OCI-LY7 (cell line): Measurements from ENCODE around the gene PAQR3. TPM values are rescaled to one million over a fixed set of nuclear protein-coding genes. Genes with fewer than 3 reads are reported as not detected.

Source experiments
- BruUV-seq: library from RNA; stranded (reverse); fragments of 400-500 nt; replicated peaks from 2 replicates; lab custom pipeline; 2021; lab: Mats Ljungman, UMichigan
- CTCF ChIA-PET: fragments of 300-600 bp; sonication (Branson Sonifier 250); formaldehyde crosslinking; loops from one replicate; lab custom pipeline; 2022; ENCODE audit warnings: antibody characterized with exemption; ENCODE audit not compliant: unreplicated experiment; lab: Charles Lee
- POLR2A ChIA-PET: fragments of 300-600 bp; sonication (Branson Sonifier 250); formaldehyde crosslinking; loops from one replicate; lab custom pipeline; 2022; ENCODE audit warnings: antibody characterized with exemption; lab: Charles Lee
- DNase-seq: peaks from one replicate; pipeline ENCODE4 v3.0.0-alpha.2; 2015; ENCODE audit warnings: low spot score
- H2AFZ ChIP-seq: fragments of 200-600 bp; sonication (generic), shearing (Covaris generic); 2 replicates; pipeline ENCODE4 v1.6.1; 2014; ENCODE audit warnings: mild to moderate bottlenecking, antibody characterized with exemption, low read length, moderate library complexity
- H3K27ac ChIP-seq: fragments of 200-600 bp; sonication (generic); 2 replicates; pipeline ENCODE4 v1.5.1; 2014; ENCODE audit warnings: mixed run types, low read depth, mild to moderate bottlenecking, moderate library complexity, low read length, inconsistent platforms; ENCODE audit not compliant: poor library complexity, severe bottlenecking
- H3K36me3 ChIP-seq: fragments of 200-600 bp; sonication (generic); 2 replicates; pipeline ENCODE4 v1.6.1; 2014; ENCODE audit warnings: mild to moderate bottlenecking, antibody characterized with exemption, low read length, moderate library complexity, mixed read lengths; ENCODE audit not compliant: insufficient read depth
- H3K4me1 ChIP-seq: fragments of 200-600 bp; sonication (generic); 2 replicates; pipeline ENCODE4 v1.5.1; 2014; ENCODE audit warnings: mild to moderate bottlenecking, low read length; ENCODE audit not compliant: insufficient read depth, poor library complexity, severe bottlenecking
- H3K4me2 ChIP-seq: fragments of 200-600 bp; sonication (generic); 2 replicates; pipeline ENCODE4 v1.6.1; 2014; ENCODE audit warnings: mild to moderate bottlenecking, low read length
- H3K4me3 ChIP-seq: fragments of 200-600 bp; sonication (generic); 2 replicates; pipeline ENCODE4 v1.5.1; 2014; ENCODE audit warnings: mild to moderate bottlenecking, low read depth, low read length; ENCODE audit not compliant: poor library complexity, severe bottlenecking
- H3K79me2 ChIP-seq: fragments of 200-600 bp; sonication (generic); 2 replicates; pipeline ENCODE4 v1.6.1; 2016; ENCODE audit warnings: low read depth, mild to moderate bottlenecking, low read length, moderate library complexity, mixed read lengths; ENCODE audit not compliant: insufficient read depth
- H3K9me2 ChIP-seq: fragments of 200-600 bp; sonication (generic); 2 replicates; pipeline ENCODE4 v1.6.1; 2016; ENCODE audit warnings: mild to moderate bottlenecking, low read length, mixed read lengths; ENCODE audit not compliant: insufficient read depth
- H3K9me3 ChIP-seq: fragments of 200-600 bp; sonication (generic); 2 replicates; pipeline ENCODE4 v1.6.1; 2014; ENCODE audit warnings: mild to moderate bottlenecking, mixed run types, low read length, mixed read lengths
- H4K20me1 ChIP-seq: fragments of 200-600 bp; sonication (generic); 2 replicates; pipeline ENCODE4 v1.6.1; 2014; ENCODE audit warnings: mild to moderate bottlenecking, antibody characterized with exemption, low read length, moderate library complexity, mixed read lengths; ENCODE audit not compliant: insufficient read depth
- CTCF ChIP-seq: fragments of 200-600 bp; sonication (generic); conservative IDR thresholded peaks from 2 replicates; pipeline ENCODE4 v1.5.1; 2014; ENCODE audit warnings: mild to moderate bottlenecking, antibody characterized with exemption, low read length, moderate library complexity, mixed read lengths
- EZH2phosphoT487 ChIP-seq: fragments of 200-600 bp; sonication (generic); IDR thresholded peaks from 2 replicates; pipeline ENCODE4 v1.6.1; 2018; ENCODE audit warnings: low read depth, borderline replicate concordance, mild to moderate bottlenecking, mixed run types, antibody characterized with exemption, low read length, moderate library complexity, mixed read lengths
- intact Hi-C: fragments of 100-400 bp; cut with micrococcal nuclease; formaldehyde crosslinking; loops from one replicate; pipeline ENCODE4 v1.10.0; 2022; ENCODE audit not compliant: unreplicated experiment
- total RNA-seq, 2 experiments: library from RNA; depleted of rRNA in 1 of 2; stranded (reverse); fragments of >200 nt in 1 of 2; shearing (Covaris generic) in 1 of 2; gene quantifications; 2 replicates each; pipeline ENCODE4 v1.2.3, GENCODE V29; 2014 to 2022

Gene PAQR3
- total RNA-seq, 2 experiments from 2014 or later, result 21.6 to 28.4 TPM

GRCh38 chr4:78944381-78944780, 5.1 kb upstream of the PAQR3 start:
- no TSS peak for BruUV-seq

GRCh38 chr4:78940752-78941151, 1.5 kb upstream of the PAQR3 start:
- Histone ChIP-seq H2AFZ (peak overlapping the region; percentile 100; the same call in 1 of the 2 replicates), H3K4me1 (peaks cover 19% of the 10 kb centered on the region), H3K36me3 (no peaks in the 10 kb centered on the region), H4K20me1 (no peaks in the 10 kb centered on the region), H3K4me3 (no peak overlapping the region), H3K9me2 (no peaks in the 10 kb centered on the region), H3K27ac (no peak overlapping the region), H3K4me2 (no peak overlapping the region), H3K9me3 (no peaks in the 10 kb centered on the region), H3K79me2 (peaks cover 13% of the 10 kb centered on the region; the same call in 1 of the 2 replicates)
- BruUV-seq, result no TSS peak
- ChIA-PET POLR2A (no interaction called here), CTCF (no interaction called here)
- intact Hi-C loops, result no loop called here
- TF ChIP-seq EZH2phosphoT487 (no peak), CTCF (no peak)
- no peak for DNase-seq

More at GRCh38 chr4:78944381-78944780, 5.1 kb upstream of the PAQR3 start:
- CTCF ChIA-PET, result no interaction called here
- Histone ChIP-seq H3K79me2 (no peaks in the 10 kb centered on the region), H3K36me3 (no peaks in the 10 kb centered on the region), H3K4me2 (no peak overlapping the region), H3K4me1 (peaks cover 7% of the 10 kb centered on the region), H2AFZ (no peak overlapping the region), H3K9me2 (no peaks in the 10 kb centered on the region), H3K4me3 (no peak overlapping the region), H3K27ac (no peak overlapping the region), H4K20me1 (no peaks in the 10 kb centered on the region), H3K9me3 (no peaks in the 10 kb centered on the region)
- no peak for TF ChIP-seq CTCF
- no peak for TF ChIP-seq EZH2phosphoT487
- POLR2A ChIA-PET, result interaction anchor here (0.6 kb wide), 1 partner anchor 140 kb away, joined by 3 read pairs; no protein-coding TSS in a partner anchor
- no peak for DNase-seq
- intact Hi-C loops, result no loop called here

GRCh38 chr4:78939667-78940008, 400 bp upstream of the PAQR3 start:
- Histone ChIP-seq H3K36me3 (peaks cover 1% of the 10 kb centered on the region; the same call in 1 of the 2 replicates), H3K4me1 (peaks cover 19% of the 10 kb centered on the region), H3K9me3 (no peaks in the 10 kb centered on the region), H3K4me3 (peak overlapping the region; percentile 100), H4K20me1 (no peaks in the 10 kb centered on the region), H2AFZ (peak overlapping the region; percentile 100), H3K27ac (peak overlapping the region; percentile 30), H3K79me2 (peaks cover 13% of the 10 kb centered on the region; the same call in 1 of the 2 replicates), H3K4me2 (peak overlapping the region; percentile 89), H3K9me2 (no peaks in the 10 kb centered on the region)
- DNase-seq, result no peak
- CTCF ChIA-PET, result interaction anchor here (0.6 to 1.3 kb wide), 3 partner anchors 8 to 1238 kb away, joined by 3 to 11 read pairs (median 3); no protein-coding TSS in a partner anchor
- POLR2A ChIA-PET, result interaction anchor here (0.6 to 2.6 kb wide), 11 partner anchors 8 to 323 kb away, joined by 3 to 10 read pairs (median 5); no protein-coding TSS in a partner anchor
- TF ChIP-seq EZH2phosphoT487 (no peak), CTCF (no peak)
- intact Hi-C loops, result loop anchor here (1.0 to 5.0 kb wide), 2 partner anchors 162 to 327 kb away; partner anchors contain the start of gene BMP2K
- BruUV-seq, result no TSS peak
